ENCODE measurements around the gene PPP2R3C. TPM values are rescaled to one million over a fixed set of nuclear protein-coding genes. Genes with fewer than 3 reads are reported as not detected.

Gene PPP2R3C
- total and polyA plus RNA-seq, 4 donors = 19.6 to 42.1 (median 27.3) TPM

DNA sequence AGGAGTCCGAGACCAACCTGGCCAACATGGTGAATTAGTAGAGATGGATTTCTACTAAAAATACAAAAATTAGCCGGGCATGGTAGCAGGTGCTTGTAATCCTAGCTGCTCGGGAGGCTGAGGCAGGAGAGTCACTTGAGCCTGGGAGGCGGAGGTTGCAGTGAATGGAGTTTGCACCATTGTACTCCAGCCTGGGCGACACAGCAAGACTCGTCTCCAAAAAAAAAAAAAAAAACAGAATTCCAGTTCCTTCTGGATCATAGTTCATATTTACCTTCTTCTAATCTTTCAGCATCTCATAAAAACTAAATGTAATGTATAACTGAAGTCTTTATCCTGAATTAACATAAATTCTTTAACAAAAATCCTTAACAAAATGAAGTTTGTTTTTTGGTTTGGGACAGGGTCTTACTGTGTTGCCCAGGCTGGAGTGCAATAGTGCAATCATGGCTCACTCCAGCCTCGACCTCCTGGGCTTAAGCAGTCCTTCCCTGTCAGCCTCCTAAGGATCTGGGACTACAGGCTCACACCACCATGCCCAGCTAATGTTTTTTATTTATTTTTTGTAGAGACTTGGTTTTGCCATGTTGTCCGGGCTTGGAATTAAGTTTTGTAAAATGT is 38.1 kb downstream of the PPP2R3C start:
- Histone ChIP-seq H3K4me3 (no peak overlapping the region), H3K27me3 (ENCODE audit: control insufficient read depth in 3 of 3, insufficient read depth in 3 of 3, low read length in 2 of 3) (no peaks in the 10 kb centered on the region), H3K36me3 (ENCODE audit: control insufficient read depth in 4 of 4, insufficient read depth in 4 of 4, low read length in 4 of 4) (peaks cover 5 to 33% (median 12%) of the 10 kb centered on the region in 4 donors), H3K4me1 (ENCODE audit: control insufficient read depth in 5 of 5, insufficient read depth in 5 of 5, low read length in 5 of 5) (no peaks in the 10 kb centered on the region), H3K27ac (ENCODE audit: low read depth in 1 of 2, low read length in 1 of 2) (no peak overlapping the region), H3K9ac (ENCODE audit: insufficient read depth in 1 of 2, low read length in 2 of 2) (no peak overlapping the region), H3K9me3 (ENCODE audit: control insufficient read depth in 4 of 4, insufficient read depth in 3 of 4, low read length in 3 of 4) (no peaks in the 10 kb centered on the region)
- no peak for DNase-seq
- TF ChIP-seq, protein P1, sequence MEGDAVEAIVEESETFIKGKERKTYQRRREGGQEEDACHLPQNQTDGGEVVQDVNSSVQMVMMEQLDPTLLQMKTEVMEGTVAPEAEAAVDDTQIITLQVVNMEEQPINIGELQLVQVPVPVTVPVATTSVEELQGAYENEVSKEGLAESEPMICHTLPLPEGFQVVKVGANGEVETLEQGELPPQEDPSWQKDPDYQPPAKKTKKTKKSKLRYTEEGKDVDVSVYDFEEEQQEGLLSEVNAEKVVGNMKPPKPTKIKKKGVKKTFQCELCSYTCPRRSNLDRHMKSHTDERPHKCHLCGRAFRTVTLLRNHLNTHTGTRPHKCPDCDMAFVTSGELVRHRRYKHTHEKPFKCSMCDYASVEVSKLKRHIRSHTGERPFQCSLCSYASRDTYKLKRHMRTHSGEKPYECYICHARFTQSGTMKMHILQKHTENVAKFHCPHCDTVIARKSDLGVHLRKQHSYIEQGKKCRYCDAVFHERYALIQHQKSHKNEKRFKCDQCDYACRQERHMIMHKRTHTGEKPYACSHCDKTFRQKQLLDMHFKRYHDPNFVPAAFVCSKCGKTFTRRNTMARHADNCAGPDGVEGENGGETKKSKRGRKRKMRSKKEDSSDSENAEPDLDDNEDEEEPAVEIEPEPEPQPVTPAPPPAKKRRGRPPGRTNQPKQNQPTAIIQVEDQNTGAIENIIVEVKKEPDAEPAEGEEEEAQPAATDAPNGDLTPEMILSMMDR (IDR thresholded peaks at IDR 0.05; ENCODE audit: control extremely low read depth, extremely low read depth) = no peak
- ATAC-seq (ENCODE audit: insufficient read depth, low FRiP score) = no peak
- WGBS, 2 donors = 97% methylated on average over 8 of the region's 8 CpGs

DNA sequence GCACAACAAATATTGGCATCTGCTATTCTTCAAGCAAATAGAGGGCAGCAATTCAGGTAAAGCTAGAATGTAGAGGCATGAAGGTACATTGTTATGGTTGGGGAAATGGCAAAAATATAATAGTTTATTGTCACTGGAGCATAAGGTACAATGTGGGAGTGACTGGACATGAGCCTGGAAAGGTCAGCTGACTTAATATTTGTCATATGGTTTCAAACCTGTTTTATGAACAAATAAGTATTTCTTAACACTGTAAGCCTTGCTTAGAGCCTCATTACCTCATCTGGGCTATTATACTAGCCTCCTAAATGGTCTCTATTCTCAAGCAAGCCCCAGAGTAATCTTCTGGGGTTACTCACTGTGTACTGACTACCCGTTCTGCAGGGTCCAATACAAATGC is 42.0 kb downstream of the PPP2R3C start:
- peaks cover 0 to 19% (median 14%) of the 10 kb centered on the region in 4 donors for H3K36me3 ChIP-seq (ENCODE audit: control insufficient read depth in 4 of 4, insufficient read depth in 4 of 4, low read length in 4 of 4)
- no peaks in the 10 kb centered on the region for H3K4me1 ChIP-seq (ENCODE audit: control insufficient read depth in 5 of 5, insufficient read depth in 5 of 5, low read length in 5 of 5)
- no peaks in the 10 kb centered on the region for H3K27me3 ChIP-seq (ENCODE audit: control insufficient read depth in 3 of 3, insufficient read depth in 3 of 3, low read length in 2 of 3)
- H3K9me3 ChIP-seq (ENCODE audit: control insufficient read depth in 4 of 4, insufficient read depth in 3 of 4, low read length in 3 of 4) = no peaks in the 10 kb centered on the region
- no peak overlapping the region for H3K27ac ChIP-seq (ENCODE audit: low read depth in 1 of 2, low read length in 1 of 2)
- H3K9ac ChIP-seq (ENCODE audit: insufficient read depth in 1 of 2, low read length in 2 of 2) = no peak overlapping the region
- DNase-seq = no peak
- ATAC-seq (ENCODE audit: insufficient read depth, low FRiP score) = no peak
- WGBS, 2 donors = 78 to 86% methylated on average over 1 of the region's 1 CpG
- no peak overlapping the region for H3K4me3 ChIP-seq
- TF ChIP-seq, protein P1 (IDR thresholded peaks at IDR 0.05; ENCODE audit: control extremely low read depth, extremely low read depth) = no peak

DNA sequence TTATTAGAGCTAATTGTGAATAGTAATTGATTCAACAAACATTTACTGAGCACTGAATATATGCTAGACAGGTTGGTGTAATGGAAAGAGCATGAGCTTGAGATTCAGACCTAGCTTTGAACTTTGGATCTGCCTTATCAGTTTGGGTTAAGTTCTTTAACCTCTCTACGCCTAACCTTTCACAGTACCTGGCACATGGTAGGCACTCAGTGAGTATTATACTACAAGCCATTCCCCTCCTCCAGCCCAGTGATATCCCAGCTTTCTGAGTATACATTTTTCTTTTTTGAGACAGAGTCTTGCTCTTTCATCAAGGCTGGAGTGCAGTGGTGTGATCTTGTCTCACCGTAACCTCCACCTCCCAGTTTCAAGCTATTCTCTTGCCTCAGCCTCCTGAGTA is 43.7 kb downstream of the PPP2R3C start:
- no peak for DNase-seq
- no peak overlapping the region for H3K4me3 ChIP-seq
- 98% methylated on average over 2 of the region's 2 CpGs for WGBS, 2 donors

More for the DNA sequence above, 43.7 kb downstream of the PPP2R3C start:
- Histone ChIP-seq H3K27ac (ENCODE audit: low read depth in 1 of 2, low read length in 1 of 2) (no peak overlapping the region), H3K27me3 (ENCODE audit: control insufficient read depth in 3 of 3, insufficient read depth in 3 of 3, low read length in 2 of 3) (no peaks in the 10 kb centered on the region), H3K36me3 (ENCODE audit: control insufficient read depth in 4 of 4, insufficient read depth in 4 of 4, low read length in 4 of 4) (peaks cover 0 to 22% (median 14%) of the 10 kb centered on the region in 4 donors), H3K9ac (ENCODE audit: insufficient read depth in 1 of 2, low read length in 2 of 2) (no peak overlapping the region), H3K4me1 (ENCODE audit: control insufficient read depth in 5 of 5, insufficient read depth in 5 of 5, low read length in 5 of 5) (no peaks in the 10 kb centered on the region), H3K9me3 (ENCODE audit: control insufficient read depth in 4 of 4, insufficient read depth in 3 of 4, low read length in 3 of 4) (no peaks in the 10 kb centered on the region)
- TF ChIP-seq, protein P1 (IDR thresholded peaks at IDR 0.05; ENCODE audit: control extremely low read depth, extremely low read depth) = no peak
- no peak for ATAC-seq (ENCODE audit: insufficient read depth, low FRiP score)
